ENCODE measurements around the gene DZIP1L.

DZIP1L gene

GRCh38 chr3:138078096-138078495, 37.3 kb downstream of the DZIP1L start:
- in situ Hi-C loops (cut with MboI; ENCODE audit: low sequenced_read_pairs): no loop called here

GRCh38 chr3:138072796-138073195, 42.6 kb downstream of the DZIP1L start:
- in situ Hi-C loops (cut with MboI; ENCODE audit: low sequenced_read_pairs): no loop called here

GRCh38 chr3:138070006-138070405, 45.4 kb downstream of the DZIP1L start:
- in situ Hi-C loops (cut with MboI; ENCODE audit: low sequenced_read_pairs): no loop called here

GRCh38 chr3:138068579-138069174, 46.7 kb downstream of the DZIP1L start:
- in situ Hi-C loops (cut with MboI; ENCODE audit: low sequenced_read_pairs): no loop called here

- in situ Hi-C loops (cut with MboI; ENCODE audit: low sequenced_read_pairs): no loop called here
Measured at GRCh38 chr3:138068046-138068445, 47.4 kb downstream of the DZIP1L start.

- in situ Hi-C loops (cut with MboI; ENCODE audit: low sequenced_read_pairs): no loop called here
Measured at GRCh38 chr3:138066972-138067371, 48.4 kb downstream of the DZIP1L start.

- in situ Hi-C loops (cut with MboI; ENCODE audit: low sequenced_read_pairs): no loop called here
Measured at GRCh38 chr3:138066383-138066782, 49.0 kb downstream of the DZIP1L start.

GRCh38 chr3:138065949-138066348, 49.5 kb downstream of the DZIP1L start:
- in situ Hi-C loops (cut with MboI; ENCODE audit: low sequenced_read_pairs): no loop called here

GRCh38 chr3:138063416-138063815, 52.0 kb downstream of the DZIP1L start:
- in situ Hi-C loops (cut with MboI; ENCODE audit: low sequenced_read_pairs): no loop called here

GRCh38 chr3:138062626-138063025, 52.8 kb downstream of the DZIP1L start:
- in situ Hi-C loops (cut with MboI; ENCODE audit: low sequenced_read_pairs): no loop called here

- in situ Hi-C loops (cut with MboI; ENCODE audit: low sequenced_read_pairs): no loop called here
Measured at GRCh38 chr3:138062037-138062436, 53.4 kb downstream of the DZIP1L start.

- in situ Hi-C loops (cut with MboI; ENCODE audit: low sequenced_read_pairs): no loop called here
Measured at GRCh38 chr3:138060792-138061191, 54.6 kb downstream of the DZIP1L start.

- in situ Hi-C loops (cut with MboI; ENCODE audit: low sequenced_read_pairs): no loop called here
Measured at GRCh38 chr3:138059261-138059660, 56.1 kb downstream of the DZIP1L start.

GRCh38 chr3:138057384-138057783, 58.0 kb downstream of the DZIP1L start:
- in situ Hi-C loops (cut with MboI; ENCODE audit: low sequenced_read_pairs): no loop called here

- in situ Hi-C loops (cut with MboI; ENCODE audit: low sequenced_read_pairs): no loop called here
Measured at GRCh38 chr3:138054057-138054456, 61.4 kb downstream of the DZIP1L start.

- in situ Hi-C loops (cut with MboI; ENCODE audit: low sequenced_read_pairs): no loop called here
Measured at GRCh38 chr3:138051947-138052802, 63.2 kb downstream of the DZIP1L start.

GRCh38 chr3:138049157-138049919, 66.1 kb downstream of the DZIP1L start:
- in situ Hi-C loops (cut with MboI; ENCODE audit: low sequenced_read_pairs): no loop called here

GRCh38 chr3:138047596-138048158, 67.7 kb downstream of the DZIP1L start:
- in situ Hi-C loops (cut with MboI; ENCODE audit: low sequenced_read_pairs): no loop called here

- in situ Hi-C loops (cut with MboI; ENCODE audit: low sequenced_read_pairs): no loop called here
Measured at GRCh38 chr3:138046955-138047354, 68.5 kb downstream of the DZIP1L start.

- in situ Hi-C loops (cut with MboI; ENCODE audit: low sequenced_read_pairs): no loop called here
Measured at GRCh38 chr3:138046085-138046484, 69.3 kb downstream of the DZIP1L start.

- in situ Hi-C loops (cut with MboI; ENCODE audit: low sequenced_read_pairs): no loop called here
Measured at GRCh38 chr3:138043266-138044029, 72.0 kb downstream of the DZIP1L start.
